ENCODE data around the gene ITPKB.
"Not testable (repeated sequence)": the region's sequence is repeated elsewhere in the genome, so short reads cannot be mapped to it uniquely, and the experiment has no call there.

ITPKB gene

GRCh38 chr1:226761322-226761721, 22.2 kb upstream of the ITPKB start:
- no peak for DNase-seq (ENCODE audit: low read depth in 2 of 2)
- no peak overlapping the region for H3K4me3 ChIP-seq (replicated peaks in 1 of 2; ENCODE audit: low read depth in 2 of 2, low read length in 2 of 2)
- no peak for TF ChIP-seq CTCF (IDR thresholded peaks at IDR 0.05; ENCODE audit: low read depth, low read length)

- TF ChIP-seq CTCF (IDR thresholded peaks at IDR 0.05; ENCODE audit: low read depth, low read length): no peak
Measured at GRCh38 chr1:226754793-226755533, 15.9 kb upstream of the ITPKB start.

DNA sequence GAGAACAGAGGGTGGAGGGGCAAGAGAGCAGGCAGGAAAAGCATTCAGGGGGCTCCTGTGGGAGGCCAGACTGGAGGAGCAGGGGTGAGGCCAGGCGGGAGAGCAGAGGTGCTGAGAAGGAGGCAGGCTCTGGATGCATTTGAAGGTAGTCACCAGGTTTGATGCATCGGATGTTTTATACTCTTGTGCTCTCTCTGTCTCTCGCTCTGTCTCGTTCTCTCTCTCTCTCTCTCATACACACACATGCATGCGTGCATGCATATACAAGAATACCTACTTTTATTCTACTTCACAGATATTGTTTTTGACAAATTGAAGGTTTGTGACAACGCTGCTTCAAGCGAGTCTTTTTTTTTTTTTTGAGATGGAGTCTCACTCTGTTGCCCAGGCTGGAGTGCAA, 15.0 kb upstream of the ITPKB start:
- TF ChIP-seq CTCF (IDR thresholded peaks at IDR 0.05; ENCODE audit: low read depth, low read length): no peak
- no peak for DNase-seq (ENCODE audit: low read depth in 2 of 2)
- H3K4me3 ChIP-seq (replicated peaks in 1 of 2; ENCODE audit: low read depth in 2 of 2, low read length in 2 of 2): no peak overlapping the region

More at GRCh38 chr1:226754793-226755533, 15.9 kb upstream of the ITPKB start:
- no peak overlapping the region for H3K4me3 ChIP-seq (replicated peaks in 1 of 2; ENCODE audit: low read depth in 2 of 2, low read length in 2 of 2)
- no peak for DNase-seq (ENCODE audit: low read depth in 2 of 2)

- H3K4me3 ChIP-seq (replicated peaks in 1 of 2; ENCODE audit: low read depth in 2 of 2, low read length in 2 of 2): no peak overlapping the region
- no peak for TF ChIP-seq CTCF (IDR thresholded peaks at IDR 0.05; ENCODE audit: low read depth, low read length)
- DNase-seq (ENCODE audit: low read depth in 2 of 2): no peak
Measured at GRCh38 chr1:226751703-226752102, 12.6 kb upstream of the ITPKB start.

DNA sequence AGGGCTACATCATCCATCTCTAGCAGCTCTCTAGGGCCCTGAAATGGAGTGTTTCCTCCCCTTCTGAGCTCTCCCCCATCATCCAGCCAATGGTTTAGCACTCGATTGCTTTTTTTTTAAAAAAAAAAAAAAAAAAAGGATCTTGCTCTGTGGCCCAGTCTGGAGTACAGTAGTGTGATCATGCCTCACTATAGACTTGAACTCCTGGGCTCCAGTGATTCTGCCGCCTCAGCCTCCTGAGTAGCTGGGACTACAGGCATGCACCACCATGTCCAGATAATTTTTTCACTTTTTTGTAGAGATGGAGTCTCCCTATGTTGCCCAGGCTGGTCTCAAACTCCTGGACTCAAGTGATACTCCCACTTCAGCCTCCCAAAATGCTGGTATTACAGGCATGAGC, 12.1 kb upstream of the ITPKB start:
- TF ChIP-seq CTCF (IDR thresholded peaks at IDR 0.05; ENCODE audit: low read depth, low read length): no peak
- no peak overlapping the region for H3K4me3 ChIP-seq (replicated peaks in 1 of 2; ENCODE audit: low read depth in 2 of 2, low read length in 2 of 2)
- DNase-seq (ENCODE audit: low read depth in 2 of 2): no peak

- DNase-seq (ENCODE audit: low read depth in 2 of 2): no peak
- H3K4me3 ChIP-seq (replicated peaks in 1 of 2; ENCODE audit: low read depth in 2 of 2, low read length in 2 of 2): no peak overlapping the region
- TF ChIP-seq CTCF (IDR thresholded peaks at IDR 0.05; ENCODE audit: low read depth, low read length): no peak
Measured at GRCh38 chr1:226749467-226749866, 10.4 kb upstream of the ITPKB start.

DNA sequence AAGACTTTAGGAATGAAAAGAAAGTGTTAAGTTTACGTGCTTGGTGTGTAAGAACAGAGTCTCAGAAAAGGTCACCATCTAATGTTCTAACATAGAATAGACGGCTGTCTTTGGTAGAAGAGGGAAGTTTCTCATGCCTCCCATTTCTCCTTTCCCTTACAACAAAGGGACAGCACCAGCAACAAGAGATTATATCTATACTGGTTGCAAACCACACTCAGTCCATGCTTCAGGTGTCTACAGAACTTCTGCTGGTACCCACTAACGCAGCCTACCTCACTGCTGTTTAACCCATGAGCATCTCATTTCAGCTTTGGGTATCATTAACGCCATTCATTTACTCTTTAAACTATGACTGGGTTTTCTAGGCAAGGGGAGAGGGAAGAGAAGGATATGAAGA, 9.2 kb upstream of the ITPKB start:
- no peak overlapping the region for H3K4me3 ChIP-seq (replicated peaks in 1 of 2; ENCODE audit: low read depth in 2 of 2, low read length in 2 of 2)
- no peak for TF ChIP-seq CTCF (IDR thresholded peaks at IDR 0.05; ENCODE audit: low read depth, low read length)
- DNase-seq (ENCODE audit: low read depth in 2 of 2): no peak

GRCh38 chr1:226747519-226748263, 8.6 kb upstream of the ITPKB start:
- H3K4me3 ChIP-seq (replicated peaks in 1 of 2; ENCODE audit: low read depth in 2 of 2, low read length in 2 of 2); DNase-seq (ENCODE audit: low read depth in 2 of 2): not testable (repeated sequence)
